SK-N-MC (cell line): ENCODE results near the gene GABPB2.

Experiments used
- EZH2 ChIP-seq: fragments of 200-600 bp; sonication (generic); IDR thresholded peaks from one replicate; pipeline ENCODE4 v1.6.1; 2017; ENCODE audit warnings: antibody characterized with exemption
- FOXP2 ChIP-seq: optimal IDR thresholded peaks from 2 replicates; pipeline ENCODE3; 2011; ENCODE audit warnings: mild to moderate bottlenecking, moderate library complexity; ENCODE audit not compliant: insufficient read depth; ENCODE audit errors: extremely low read length, control extremely low read depth
- POLR2AphosphoS5 ChIP-seq: IDR thresholded peaks from 2 replicates; pipeline ENCODE4 v1.6.1; 2012; ENCODE audit warnings: mild to moderate bottlenecking, low read depth, low read length, borderline replicate concordance

GRCh38 chr1:151070474-151071276 lies at the start of gene GABPB2:
- TF ChIP-seq EZH2: no peak
- TF ChIP-seq POLR2AphosphoS5: peak; percentile 55; the same call in 1 of the 2 replicates
- no peak for TF ChIP-seq FOXP2
